Thymus (tissue), 11 donors: ENCODE measurements around the gene PGS1. TPM values are rescaled to one million over a fixed set of nuclear protein-coding genes. Genes with fewer than 3 reads are reported as not detected.

Experiments
- DNase-seq, 9 donors: peaks; one replicate each; pipeline ENCODE4 v3.0.0-alpha.2; 2013; ENCODE audit warnings: low spot score in 9 of 9, low read depth in 6 of 9, missing footprints in 1 of 9
- H3K27ac ChIP-seq, 2 donors: one replicate each; pipeline ENCODE4 v1.5.1; 2013; ENCODE audit warnings: control low read depth in 1 of 2, low read depth in 1 of 2, low read length in 1 of 2, mild to moderate bottlenecking in 1 of 2, moderate library complexity in 1 of 2
- H3K27me3 ChIP-seq, 2 donors: one replicate each; pipeline ENCODE4 v1.5.1; 2013; ENCODE audit warnings: low read length in 1 of 2; ENCODE audit not compliant: control insufficient read depth in 2 of 2, insufficient read depth in 1 of 2
- H3K36me3 ChIP-seq, 2 donors: one replicate each; pipeline ENCODE4 v1.5.1; 2013; ENCODE audit warnings: low read length in 1 of 2, mild to moderate bottlenecking in 1 of 2, moderate library complexity in 1 of 2; ENCODE audit not compliant: control insufficient read depth in 2 of 2, insufficient read depth in 2 of 2
- H3K4me1 ChIP-seq, 2 donors: one replicate each; pipeline ENCODE4 v1.5.1; 2013; ENCODE audit warnings: low read length in 2 of 2; ENCODE audit not compliant: control insufficient read depth in 2 of 2, insufficient read depth in 2 of 2
- H3K4me3 ChIP-seq, 2 donors: one replicate each; pipeline ENCODE4 v1.5.1; 2013; ENCODE audit warnings: low read length in 2 of 2, control low read depth in 1 of 2, mild to moderate bottlenecking in 1 of 2
- H3K9me3 ChIP-seq, 2 donors: one replicate each; pipeline ENCODE4 v1.5.1; 2013; ENCODE audit warnings: low read length in 1 of 2, mild to moderate bottlenecking in 1 of 2; ENCODE audit not compliant: control insufficient read depth in 2 of 2, insufficient read depth in 1 of 2
- WGBS: extraction: QIAGEN DNeasy Blood & Tissue Kit; methylation state at CpG from one replicate; pipeline ENCODE4 v1.1.7; 2013; 5-methylcytosine and 5-hydroxymethylcytosine counted together
- polyA plus RNA-seq: library from polyadenylated mRNA; stranded (reverse); fragments of 200-250 nt; gene quantifications from one replicate; pipeline ENCODE4 v1.2.3, GENCODE V29; 2013
- total RNA-seq: library from RNA; stranded (reverse); fragments of 120-200 nt; gene quantifications from one replicate; pipeline ENCODE4 v1.2.4, GENCODE V29; 2013
- donor health status: healthy.

PGS1 gene
- total and polyA plus RNA-seq, 2 donors, result 32.1 to 34.6 TPM

DNA sequence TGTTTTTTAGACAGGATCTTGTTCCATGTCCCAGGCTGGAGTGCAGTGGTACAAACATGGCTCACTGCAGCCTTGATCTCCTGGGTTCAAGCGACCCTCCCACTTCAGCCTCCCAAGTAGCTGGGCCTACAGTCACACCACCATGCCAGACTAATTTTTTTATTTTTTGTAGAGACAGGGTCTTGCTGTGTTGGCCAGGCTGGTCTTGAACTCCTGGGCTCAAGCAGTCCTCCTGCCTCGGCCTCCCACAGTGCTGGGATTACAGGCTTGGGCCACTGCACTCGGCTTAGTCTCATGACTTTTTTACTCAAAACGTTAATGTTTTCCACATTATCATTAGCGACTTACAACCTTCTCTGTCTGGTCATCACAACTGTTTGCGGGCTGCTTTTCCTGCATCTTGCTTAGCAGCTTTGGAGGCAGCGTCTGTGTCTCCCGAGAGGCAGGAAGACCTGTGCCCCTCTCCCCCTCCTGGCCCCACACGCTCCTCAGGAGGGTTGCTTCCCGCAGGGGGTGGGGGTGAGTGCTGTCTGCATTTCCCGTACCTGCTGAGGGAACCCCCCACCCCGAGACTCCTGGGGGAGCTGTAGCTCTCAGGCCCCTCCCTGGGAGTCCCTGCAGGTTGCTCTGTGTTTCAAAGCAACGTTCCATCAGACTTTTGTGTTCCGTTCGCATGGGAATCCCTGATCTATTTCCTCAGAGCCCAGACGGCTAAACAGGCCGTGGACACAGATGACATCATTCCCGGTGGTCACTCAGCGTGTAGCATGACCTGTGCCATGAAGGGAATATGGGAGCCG is 52.6 kb downstream of the PGS1 start:
- Histone ChIP-seq H3K27ac (no peak overlapping the region), H3K27me3 (peaks cover 0 to 2% of the 10 kb centered on the region in 2 donors), H3K4me3 (no peak overlapping the region), H3K9me3 (no peaks in the 10 kb centered on the region), H3K36me3 (peaks cover 28 to 35% of the 10 kb centered on the region in 2 donors), H3K4me1 (peaks cover 0 to 5% of the 10 kb centered on the region in 2 donors)
- DNase-seq, result no peak
- 59% methylated on average over 20 of the region's 20 CpGs for WGBS

DNA sequence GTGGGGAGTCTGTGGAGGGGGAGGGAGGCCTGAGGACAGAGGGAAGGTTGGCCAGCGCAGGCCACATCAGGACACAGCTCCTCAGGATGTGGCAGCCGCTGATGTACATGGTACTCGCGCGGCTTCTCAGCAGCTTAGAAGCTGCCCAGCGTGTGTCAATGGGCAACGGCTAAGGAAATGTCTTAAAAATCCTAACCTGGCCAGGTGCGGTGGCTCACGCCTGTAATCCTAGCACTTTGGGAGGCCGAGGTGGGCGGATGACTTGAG is 53.2 kb downstream of the PGS1 start:
- no peaks in the 10 kb centered on the region for H3K9me3 ChIP-seq
- H3K4me1 ChIP-seq, result peaks cover 0 to 5% of the 10 kb centered on the region in 2 donors
- no peak for DNase-seq
- peaks cover 22 to 31% of the 10 kb centered on the region in 2 donors for H3K36me3 ChIP-seq
- no peak overlapping the region for H3K27ac ChIP-seq
- H3K4me3 ChIP-seq, result no peak overlapping the region
- WGBS, result 96% methylated on average over 11 of the region's 11 CpGs
- H3K27me3 ChIP-seq, result peaks cover 0 to 2% of the 10 kb centered on the region in 2 donors

DNA sequence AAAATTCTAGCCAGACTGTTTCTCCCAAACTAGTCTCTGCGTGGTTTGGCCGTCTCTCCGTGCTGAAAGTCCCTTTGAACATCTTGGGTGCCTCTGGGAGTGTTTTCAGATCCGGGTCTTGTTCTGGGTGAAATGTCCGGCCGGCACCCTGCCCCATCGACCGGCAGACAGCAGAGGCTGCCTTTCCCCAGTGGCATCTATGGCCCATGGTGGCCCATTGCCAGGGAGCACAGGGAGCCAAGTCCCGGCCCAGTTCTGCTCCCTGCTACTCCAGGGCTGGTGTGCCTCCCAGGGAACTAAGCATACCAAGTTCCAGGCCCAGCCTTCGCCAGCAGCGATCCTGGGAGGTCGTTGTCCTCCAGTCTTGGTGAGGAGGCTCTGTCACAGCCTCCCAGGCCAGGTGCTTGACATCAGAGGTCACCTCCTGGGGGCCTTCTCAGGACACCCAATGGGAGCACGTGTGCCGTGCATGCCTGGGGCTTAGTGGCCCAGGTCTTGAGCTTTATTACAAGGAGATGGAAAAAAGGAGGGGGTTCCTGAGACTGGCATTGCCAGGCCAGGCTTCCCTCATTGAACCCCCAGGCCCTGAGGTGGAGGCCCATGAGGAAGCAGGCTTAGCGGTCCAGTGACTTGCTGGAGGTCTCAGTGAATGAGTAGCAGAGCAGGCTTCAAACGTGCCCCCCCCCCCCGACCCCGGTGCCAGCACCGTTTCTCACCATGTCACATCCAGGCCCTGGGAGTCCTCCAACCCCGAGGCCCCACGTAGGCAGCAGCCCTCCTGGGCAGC is 54.0 kb downstream of the PGS1 start:
- peaks cover 0 to 5% of the 10 kb centered on the region in 2 donors for H3K4me1 ChIP-seq

DNA sequence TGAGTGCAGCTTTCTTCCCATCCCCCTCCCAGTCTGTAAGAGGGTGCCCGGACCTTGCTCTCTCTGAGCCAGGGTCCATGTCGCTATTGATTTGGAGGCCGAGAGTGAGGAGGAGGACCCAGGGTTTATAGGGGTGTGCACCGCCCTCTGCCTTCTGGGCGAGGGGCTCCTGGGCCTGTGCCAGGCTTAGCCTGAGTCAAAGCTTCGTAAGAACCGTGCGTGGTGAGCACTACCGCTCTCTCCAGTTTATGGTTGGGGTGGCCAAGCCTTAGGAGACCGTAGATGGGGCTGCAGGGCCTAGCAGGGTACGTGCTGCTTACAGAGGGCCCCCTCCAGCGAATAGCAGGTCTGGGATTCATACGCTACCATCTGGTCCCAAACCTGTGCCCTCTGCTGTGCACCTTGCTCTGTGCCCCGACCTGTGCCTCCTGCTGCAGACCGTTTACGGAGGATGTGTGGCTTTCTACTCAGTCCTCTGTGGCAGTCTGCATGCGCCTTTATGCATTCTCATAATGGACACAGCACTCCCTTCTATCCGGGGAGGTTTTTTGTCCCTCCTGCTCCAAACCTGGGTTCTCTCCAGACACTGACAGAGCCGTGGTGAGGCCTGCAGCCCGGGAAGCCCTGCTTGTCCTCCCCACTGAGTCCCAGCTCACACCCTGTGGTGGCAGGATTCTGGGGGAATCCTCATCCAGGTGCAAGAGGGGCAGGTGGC is 54.7 kb downstream of the PGS1 start:
- WGBS, result 89% methylated on average over 20 of the region's 20 CpGs
- no peaks in the 10 kb centered on the region for H3K9me3 ChIP-seq
- DNase-seq, result no peak
- H3K27me3 ChIP-seq, result peaks cover 0 to 2% of the 10 kb centered on the region in 2 donors
- H3K36me3 ChIP-seq, result peaks cover 15 to 17% of the 10 kb centered on the region in 2 donors
- no peak overlapping the region for H3K4me3 ChIP-seq
- H3K27ac ChIP-seq, result no peak overlapping the region
- peaks cover 0 to 5% of the 10 kb centered on the region in 2 donors for H3K4me1 ChIP-seq

More for the DNA sequence above, 54.0 kb downstream of the PGS1 start:
- Histone ChIP-seq H3K36me3 (peaks cover 16 to 23% of the 10 kb centered on the region in 2 donors), H3K4me3 (no peak overlapping the region), H3K27me3 (peaks cover 0 to 2% of the 10 kb centered on the region in 2 donors), H3K27ac (no peak overlapping the region), H3K9me3 (no peaks in the 10 kb centered on the region)
- DNase-seq, result no peak
- WGBS, result 88% methylated on average over 21 of the region's 21 CpGs

DNA sequence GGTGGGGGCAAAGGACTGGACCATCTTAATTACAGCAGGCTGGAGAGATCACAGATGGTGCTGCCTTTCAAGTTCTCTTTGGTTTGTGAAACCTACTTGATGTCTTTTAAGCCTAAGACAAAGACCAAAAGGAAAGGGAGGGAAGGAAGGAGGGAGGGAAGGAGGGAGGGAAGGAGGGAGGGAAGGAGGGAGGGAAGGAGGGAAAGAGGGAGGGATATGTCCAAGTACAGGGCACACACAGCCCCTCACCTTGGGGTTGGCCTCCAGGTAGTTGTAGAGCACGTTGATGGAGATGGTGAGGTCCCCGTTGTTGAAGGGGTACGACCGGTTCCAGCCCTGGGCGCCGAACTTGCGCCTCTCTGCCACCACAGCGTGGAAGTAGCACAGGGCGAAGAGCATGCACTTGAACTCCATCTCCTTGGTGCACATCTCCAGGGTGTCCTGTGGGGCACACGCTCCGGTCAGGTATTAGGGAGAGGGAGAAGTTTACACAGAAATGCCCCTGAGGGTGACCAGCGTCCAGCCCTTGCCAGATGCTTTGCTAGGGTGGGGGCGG is 55.4 kb downstream of the PGS1 start:
- Histone ChIP-seq H3K27me3 (peaks cover 0 to 2% of the 10 kb centered on the region in 2 donors), H3K27ac (no peak overlapping the region)
- WGBS, result 96% methylated on average over 13 of the region's 13 CpGs

DNA sequence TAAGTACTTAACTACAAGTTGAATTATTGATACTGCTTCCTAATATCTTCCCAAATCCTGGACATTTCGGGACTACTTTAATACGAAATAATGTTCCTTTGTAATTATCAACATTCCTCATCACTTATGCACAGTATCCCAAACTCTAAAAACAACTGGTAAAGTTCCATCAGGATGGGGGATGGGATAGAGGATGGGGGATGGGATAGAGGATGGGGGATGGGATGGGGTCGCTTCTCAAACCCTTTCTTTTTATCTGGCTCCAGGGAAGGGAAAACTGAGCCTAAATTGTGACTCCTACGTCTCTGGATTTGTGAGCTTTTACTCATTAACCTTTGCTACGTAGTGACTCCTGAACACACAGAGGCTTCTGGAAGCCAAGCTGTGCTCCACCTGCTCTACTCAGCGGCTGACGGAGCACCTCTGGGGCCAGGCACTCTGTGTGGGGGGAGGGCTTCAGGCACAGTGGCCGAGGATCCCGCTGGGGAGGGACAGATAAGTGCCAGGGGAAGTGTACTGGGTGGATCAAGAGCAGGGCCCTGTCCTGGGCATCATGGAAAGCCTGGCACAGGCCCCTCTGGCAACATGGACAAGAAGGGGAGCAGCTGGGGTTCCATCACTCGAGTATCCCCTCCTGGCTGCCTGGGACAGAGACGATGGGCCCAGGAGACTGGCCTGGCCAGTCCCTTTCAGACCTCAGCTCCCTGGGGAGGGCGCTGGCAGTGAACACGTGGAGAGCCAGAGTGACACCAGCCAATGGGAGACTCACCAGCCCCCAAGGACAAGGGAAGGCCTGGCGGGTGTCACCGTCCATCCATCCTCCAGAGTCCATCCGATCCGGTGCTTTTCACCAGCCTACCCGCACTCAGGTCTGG is 56.2 kb downstream of the PGS1 start:
- Histone ChIP-seq H3K9me3 (no peaks in the 10 kb centered on the region), H3K27me3 (peaks cover 0 to 2% of the 10 kb centered on the region in 2 donors), H3K36me3 (peaks cover 2 to 4% of the 10 kb centered on the region in 2 donors), H3K27ac (no peak overlapping the region), H3K4me3 (no peak overlapping the region), H3K4me1 (peaks cover 0 to 5% of the 10 kb centered on the region in 2 donors)
- 82% methylated on average over 18 of the region's 18 CpGs for WGBS
- DNase-seq, result no peak

More for the DNA sequence above, 55.4 kb downstream of the PGS1 start:
- no peaks in the 10 kb centered on the region for H3K9me3 ChIP-seq
- no peak for DNase-seq
- peaks cover 0 to 5% of the 10 kb centered on the region in 2 donors for H3K4me1 ChIP-seq
- H3K36me3 ChIP-seq, result peaks cover 10 to 11% of the 10 kb centered on the region in 2 donors
- H3K4me3 ChIP-seq, result no peak overlapping the region

DNA sequence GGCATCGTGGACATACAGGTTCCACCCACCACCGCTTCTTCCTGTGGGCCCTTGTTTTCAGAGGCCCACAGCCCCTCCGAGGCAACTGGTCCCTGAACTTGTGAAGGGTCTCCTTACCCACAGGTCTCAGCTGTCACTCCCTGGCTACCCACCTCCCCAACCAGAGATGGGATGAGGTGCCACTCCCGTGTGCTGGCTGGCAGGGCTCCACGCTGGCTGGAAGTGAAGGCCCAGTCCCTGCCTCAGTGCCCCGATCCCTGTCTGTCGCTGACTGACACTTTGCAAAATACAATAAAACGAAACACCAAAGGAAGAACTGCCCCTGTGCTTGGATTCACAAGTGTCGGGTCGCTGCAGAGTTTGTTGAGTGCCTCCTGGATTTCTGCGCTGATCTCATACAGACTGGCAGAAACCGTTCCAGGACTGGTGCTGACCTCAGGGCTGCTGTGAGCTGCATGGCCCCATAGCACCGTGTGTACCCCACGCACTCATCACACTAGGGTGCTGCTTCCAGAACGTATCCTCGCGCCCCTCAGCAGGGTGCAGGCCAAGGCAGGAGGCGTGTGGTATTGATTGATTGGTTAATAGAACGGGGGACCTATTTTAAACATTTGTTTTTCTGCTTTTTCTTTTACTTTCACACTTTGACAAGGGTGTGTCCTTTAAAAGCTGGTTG is 57.0 kb downstream of the PGS1 start:
- no peaks in the 10 kb centered on the region for H3K36me3 ChIP-seq
- H3K27ac ChIP-seq, result no peak overlapping the region
- WGBS, result 89% methylated on average over 19 of the region's 19 CpGs
- no peaks in the 10 kb centered on the region for H3K9me3 ChIP-seq
- DNase-seq, result no peak
- peaks cover 0 to 2% of the 10 kb centered on the region in 2 donors for H3K27me3 ChIP-seq
- peaks cover 0 to 5% of the 10 kb centered on the region in 2 donors for H3K4me1 ChIP-seq
- H3K4me3 ChIP-seq, result no peak overlapping the region
